ENCODE measurements around the gene BICDL1. TPM values are rescaled to one million over a fixed set of nuclear protein-coding genes. Genes with fewer than 3 reads are reported as not detected.

The BICDL1 gene
- total and polyA plus RNA-seq, 10 of the 15 experiments (the other 5 are each of a cell fraction or from before 2014, with no cell fraction given) = 0.72 to 12.3 (median 4.2) TPM

- TF ChIP-seq, protein P1, sequence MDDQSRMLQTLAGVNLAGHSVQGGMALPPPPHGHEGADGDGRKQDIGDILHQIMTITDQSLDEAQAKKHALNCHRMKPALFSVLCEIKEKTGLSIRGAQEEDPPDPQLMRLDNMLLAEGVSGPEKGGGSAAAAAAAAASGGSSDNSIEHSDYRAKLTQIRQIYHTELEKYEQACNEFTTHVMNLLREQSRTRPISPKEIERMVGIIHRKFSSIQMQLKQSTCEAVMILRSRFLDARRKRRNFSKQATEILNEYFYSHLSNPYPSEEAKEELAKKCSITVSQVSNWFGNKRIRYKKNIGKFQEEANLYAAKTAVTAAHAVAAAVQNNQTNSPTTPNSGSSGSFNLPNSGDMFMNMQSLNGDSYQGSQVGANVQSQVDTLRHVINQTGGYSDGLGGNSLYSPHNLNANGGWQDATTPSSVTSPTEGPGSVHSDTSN (IDR thresholded peaks at IDR 0.05; ENCODE audit: insufficient replicate concordance, low read depth, low read length) = no peak
- TF ChIP-seq HDAC2 (IDR thresholded peaks at IDR 0.05) (no peak), EP300 (IDR thresholded peaks at IDR 0.05; ENCODE audit: borderline replicate concordance in 1 of 2, control insufficient read depth in 1 of 2, low read depth in 2 of 2, low read length in 2 of 2) (no peak)
- TF ChIP-seq, protein P2, sequence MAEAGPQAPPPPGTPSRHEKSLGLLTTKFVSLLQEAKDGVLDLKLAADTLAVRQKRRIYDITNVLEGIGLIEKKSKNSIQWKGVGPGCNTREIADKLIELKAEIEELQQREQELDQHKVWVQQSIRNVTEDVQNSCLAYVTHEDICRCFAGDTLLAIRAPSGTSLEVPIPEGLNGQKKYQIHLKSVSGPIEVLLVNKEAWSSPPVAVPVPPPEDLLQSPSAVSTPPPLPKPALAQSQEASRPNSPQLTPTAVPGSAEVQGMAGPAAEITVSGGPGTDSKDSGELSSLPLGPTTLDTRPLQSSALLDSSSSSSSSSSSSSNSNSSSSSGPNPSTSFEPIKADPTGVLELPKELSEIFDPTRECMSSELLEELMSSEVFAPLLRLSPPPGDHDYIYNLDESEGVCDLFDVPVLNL (IDR thresholded peaks at IDR 0.05; ENCODE audit: low read depth, low read length) = no peak
Measured at GRCh38 chr12:120076651-120077050, 87.6 kb downstream of the BICDL1 start (continued).

DNA sequence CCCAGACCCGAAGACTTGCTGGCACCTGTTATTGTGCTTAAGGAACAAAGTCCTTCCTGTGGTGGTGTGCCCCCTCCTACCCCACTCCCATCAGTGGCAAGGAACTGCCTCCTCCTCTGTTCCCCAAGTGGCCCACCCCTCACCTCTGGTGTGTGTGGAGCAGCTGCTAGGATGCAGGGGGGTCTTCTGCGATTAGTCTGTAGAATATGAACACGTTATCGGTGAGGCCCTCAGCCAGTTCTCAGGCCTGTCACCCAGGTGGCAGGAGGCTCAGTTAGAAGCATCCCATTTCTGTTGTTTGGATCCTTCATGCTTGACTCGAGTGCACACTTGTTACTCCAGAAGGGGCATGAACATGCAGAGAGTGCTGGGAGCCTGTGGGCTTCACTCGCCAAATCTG, 88.2 kb downstream of the BICDL1 start:
- no peak for TF ChIP-seq ZNF592 (IDR thresholded peaks at IDR 0.05)
- TF ChIP-seq HCFC1 (IDR thresholded peaks at IDR 0.05; ENCODE audit: low read length) = no peak
- TF ChIP-seq CREM (IDR thresholded peaks at IDR 0.05; ENCODE audit: low read depth) = no peak
- ChIA-PET RAD21 (ENCODE audit: unreplicated experiment) (no interaction called here), CTCF (no interaction called here), SMC1A (ENCODE audit: uncharacterized antibody, unreplicated experiment) (no interaction called here), POLR2A (no interaction called here)
- Histone ChIP-seq H3K27me3 (replicated peaks in 1 of 2; ENCODE audit: control insufficient read depth in 2 of 2, insufficient read depth in 2 of 2, low read length in 1 of 2) (no peaks in the 10 kb centered on the region), H3K4me2 (ENCODE audit: control insufficient read depth, insufficient read depth) (no peak overlapping the region), H3K9ac (ENCODE audit: control insufficient read depth, insufficient read depth, low read length) (no peak overlapping the region), H4K20me1 (ENCODE audit: control insufficient read depth, insufficient read depth) (no peaks in the 10 kb centered on the region), H3K36me3 (ENCODE audit: control insufficient read depth in 2 of 2, insufficient read depth in 2 of 2, low read length in 1 of 2) (no peaks in the 10 kb centered on the region; a peak in 1 of 4 replicates), H3K4me3 (no peak overlapping the region), H3K79me2 (ENCODE audit: control insufficient read depth, insufficient read depth, low read length) (no peaks in the 10 kb centered on the region), H3K27ac (ENCODE audit: control insufficient read depth, insufficient read depth) (no peak overlapping the region), H3K9me3 (replicated peaks; ENCODE audit: control insufficient read depth, insufficient read depth, low read length) (no peaks in the 10 kb centered on the region), H2AFZ (ENCODE audit: control insufficient read depth, low read depth, low read length) (no peak overlapping the region), H3K4me1 (ENCODE audit: control insufficient read depth, insufficient read depth, low read length) (no peaks in the 10 kb centered on the region)
- no TSS peak for BruUV-seq (replicated peaks)
- no peak for FAIRE-seq
- no peak for DNase-seq (ENCODE audit: low read depth, low spot score)
- 94% methylated on average over 5 of the region's 6 CpGs for WGBS (ENCODE audit: insufficient coverage, insufficient replicate concordance, low lambda C conversion rate, missing lambda C conversion rate)
- intact Hi-C loops (cut with micrococcal nuclease; ENCODE audit: unreplicated experiment) (no loop called here), in situ Hi-C loops (cut with MboI) (no loop called here)
- ATAC-seq = no peak
